Measurements from ENCODE around the gene POLR3C. TPM values are rescaled to one million over a fixed set of nuclear protein-coding genes. Genes with fewer than 3 reads are reported as not detected.

The POLR3C gene
- total RNA-seq, 1 experiment from 2014 or later: 29.3 TPM

DNA sequence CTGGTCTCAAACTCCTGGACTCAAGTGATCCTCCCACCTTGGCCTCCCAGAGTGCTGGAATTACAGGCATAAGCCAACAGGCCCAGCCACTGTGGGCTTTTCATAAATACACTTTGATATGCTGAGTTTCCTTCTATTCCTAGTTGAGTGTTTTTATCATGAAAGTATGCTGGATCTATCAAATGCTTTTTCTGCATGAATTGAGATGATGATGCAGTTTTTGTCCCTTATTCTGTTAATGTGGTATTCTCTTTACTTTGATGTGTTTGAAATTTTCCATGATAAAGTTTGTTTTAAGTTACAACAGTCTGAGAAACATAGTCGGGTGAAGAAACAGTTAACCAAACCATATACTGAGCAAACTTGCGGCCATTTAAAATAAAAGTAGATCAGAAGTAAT lies 24.2 kb upstream of the POLR3C start:
- no peaks in the 10 kb centered on the region for H3K4me1 Mint-ChIP-seq (ENCODE audit: low read depth, unreplicated experiment)
- BruUV-seq (replicated peaks): no TSS peak
- TF ChIP-seq, protein P1, sequence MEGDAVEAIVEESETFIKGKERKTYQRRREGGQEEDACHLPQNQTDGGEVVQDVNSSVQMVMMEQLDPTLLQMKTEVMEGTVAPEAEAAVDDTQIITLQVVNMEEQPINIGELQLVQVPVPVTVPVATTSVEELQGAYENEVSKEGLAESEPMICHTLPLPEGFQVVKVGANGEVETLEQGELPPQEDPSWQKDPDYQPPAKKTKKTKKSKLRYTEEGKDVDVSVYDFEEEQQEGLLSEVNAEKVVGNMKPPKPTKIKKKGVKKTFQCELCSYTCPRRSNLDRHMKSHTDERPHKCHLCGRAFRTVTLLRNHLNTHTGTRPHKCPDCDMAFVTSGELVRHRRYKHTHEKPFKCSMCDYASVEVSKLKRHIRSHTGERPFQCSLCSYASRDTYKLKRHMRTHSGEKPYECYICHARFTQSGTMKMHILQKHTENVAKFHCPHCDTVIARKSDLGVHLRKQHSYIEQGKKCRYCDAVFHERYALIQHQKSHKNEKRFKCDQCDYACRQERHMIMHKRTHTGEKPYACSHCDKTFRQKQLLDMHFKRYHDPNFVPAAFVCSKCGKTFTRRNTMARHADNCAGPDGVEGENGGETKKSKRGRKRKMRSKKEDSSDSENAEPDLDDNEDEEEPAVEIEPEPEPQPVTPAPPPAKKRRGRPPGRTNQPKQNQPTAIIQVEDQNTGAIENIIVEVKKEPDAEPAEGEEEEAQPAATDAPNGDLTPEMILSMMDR (IDR thresholded peaks at IDR 0.05; ENCODE audit: unreplicated experiment): no peak
- no peaks in the 10 kb centered on the region for H3K36me3 Mint-ChIP-seq (ENCODE audit: insufficient read depth, unreplicated experiment)
- no peaks in the 10 kb centered on the region for H3K27me3 Mint-ChIP-seq (ENCODE audit: unreplicated experiment)
- H3K9me3 Mint-ChIP-seq (ENCODE audit: low read depth, unreplicated experiment): peaks cover 10% of the 10 kb centered on the region
- no peak overlapping the region for H3K4me3 Mint-ChIP-seq (ENCODE audit: low read depth, unreplicated experiment)
- no peak for DNase-seq
- intact Hi-C loops (cut with micrococcal nuclease; ENCODE audit: unreplicated experiment): no loop called here
- CTCF ChIA-PET: no interaction called here
- H3K27ac Mint-ChIP-seq (ENCODE audit: unreplicated experiment): no peak overlapping the region

DNA sequence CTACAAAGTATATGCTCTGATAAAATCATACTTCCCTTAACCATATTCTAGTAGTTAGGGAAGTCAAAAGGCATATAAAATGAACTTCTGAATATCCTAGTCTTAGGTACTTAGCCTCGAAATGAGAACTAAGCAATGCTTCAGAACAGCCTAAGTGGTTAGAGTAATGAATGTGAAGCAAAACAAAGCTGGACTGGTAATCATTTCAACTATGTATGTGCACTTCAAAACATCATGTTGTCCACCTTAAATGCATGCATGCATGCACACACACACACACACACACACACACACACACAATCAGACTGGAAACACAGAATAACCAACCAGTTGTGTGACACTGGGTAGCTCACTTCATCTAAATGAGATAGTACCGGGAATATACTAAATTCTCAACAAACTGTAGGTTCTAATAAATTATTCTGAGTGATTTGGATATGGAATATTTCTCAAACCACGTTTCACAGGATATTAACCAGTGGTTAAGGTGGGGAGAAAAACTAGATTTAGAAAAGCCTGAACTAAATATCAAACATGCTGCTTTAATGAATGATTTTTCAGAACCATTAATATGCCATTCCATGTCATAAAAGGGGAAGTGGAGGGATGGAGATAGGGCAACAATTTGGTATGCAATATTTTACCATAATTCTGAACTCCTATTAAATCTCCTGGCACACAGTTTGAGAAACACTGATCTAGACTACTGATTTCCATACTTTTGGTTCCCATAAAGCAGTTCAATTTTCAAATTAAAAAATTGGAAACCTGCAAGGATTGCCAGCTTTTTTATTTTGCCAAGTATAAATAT lies 19.6 kb upstream of the POLR3C start:
- Mint-ChIP-seq H3K4me1 (ENCODE audit: low read depth, unreplicated experiment) (no peaks in the 10 kb centered on the region), H3K27ac (ENCODE audit: unreplicated experiment) (no peak overlapping the region), H3K36me3 (ENCODE audit: insufficient read depth, unreplicated experiment) (no peaks in the 10 kb centered on the region), H3K9me3 (ENCODE audit: low read depth, unreplicated experiment) (no peaks in the 10 kb centered on the region), H3K27me3 (ENCODE audit: unreplicated experiment) (no peaks in the 10 kb centered on the region), H3K4me3 (ENCODE audit: low read depth, unreplicated experiment) (no peak overlapping the region)
- no TSS peak for BruUV-seq (replicated peaks)
- no peak for DNase-seq
- CTCF ChIA-PET: interaction anchor here (0.6 kb wide), 1 partner anchor 71 kb away, joined by 3 read pairs; no protein-coding TSS in a partner anchor
- intact Hi-C loops (cut with micrococcal nuclease; ENCODE audit: unreplicated experiment): no loop called here
- TF ChIP-seq, protein P1 (IDR thresholded peaks at IDR 0.05; ENCODE audit: unreplicated experiment): no peak

DNA sequence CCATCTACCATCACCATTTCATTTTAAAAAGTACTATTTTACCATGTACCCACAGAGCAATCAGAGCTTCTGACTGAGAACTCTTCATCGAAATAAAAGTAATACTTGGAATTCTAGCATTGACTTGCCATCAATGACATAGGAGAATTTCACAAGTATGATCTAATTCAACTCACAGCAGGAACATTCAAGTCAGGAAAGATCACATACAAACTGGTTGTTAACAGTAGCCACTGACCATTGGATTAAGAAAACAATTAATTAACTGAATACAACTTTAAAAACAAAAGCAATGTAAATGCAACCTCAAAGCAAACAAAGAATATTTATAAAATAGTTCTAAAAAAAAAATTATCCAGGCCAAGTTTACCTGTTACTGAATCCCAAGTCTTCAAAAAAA lies 18.9 kb upstream of the POLR3C start:
- TF ChIP-seq, protein P1 (IDR thresholded peaks at IDR 0.05; ENCODE audit: unreplicated experiment): no peak
- H3K9me3 Mint-ChIP-seq (ENCODE audit: low read depth, unreplicated experiment): no peaks in the 10 kb centered on the region
- CTCF ChIA-PET: no interaction called here
- intact Hi-C loops (cut with micrococcal nuclease; ENCODE audit: unreplicated experiment): no loop called here
- H3K27ac Mint-ChIP-seq (ENCODE audit: unreplicated experiment): no peak overlapping the region
- H3K27me3 Mint-ChIP-seq (ENCODE audit: unreplicated experiment): no peaks in the 10 kb centered on the region
- BruUV-seq (replicated peaks): no TSS peak
- no peak for DNase-seq
- H3K4me3 Mint-ChIP-seq (ENCODE audit: low read depth, unreplicated experiment): no peak overlapping the region
- H3K36me3 Mint-ChIP-seq (ENCODE audit: insufficient read depth, unreplicated experiment): no peaks in the 10 kb centered on the region
- no peaks in the 10 kb centered on the region for H3K4me1 Mint-ChIP-seq (ENCODE audit: low read depth, unreplicated experiment)

DNA sequence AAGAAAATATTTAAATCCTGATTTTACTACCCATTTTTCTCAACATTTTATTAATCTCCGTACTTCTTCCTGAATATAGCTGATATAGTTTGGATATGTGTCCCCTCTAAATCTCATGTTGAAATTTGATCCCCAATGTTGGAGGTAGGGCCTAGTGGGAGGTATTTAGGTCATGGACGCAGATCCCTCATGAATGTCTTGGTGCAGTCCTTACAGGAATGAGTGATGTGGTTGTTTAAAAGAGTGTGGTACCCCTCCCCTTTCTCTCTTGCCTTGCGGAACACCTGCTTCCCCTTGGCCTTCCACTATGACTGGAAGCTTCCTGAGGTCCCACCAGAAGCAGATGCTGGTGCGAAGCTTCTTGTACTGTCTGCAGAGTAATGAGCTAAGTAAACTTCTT lies 17.6 kb upstream of the POLR3C start:
- TF ChIP-seq, protein P1 (IDR thresholded peaks at IDR 0.05; ENCODE audit: unreplicated experiment): no peak
- H3K27ac Mint-ChIP-seq (ENCODE audit: unreplicated experiment): no peak overlapping the region

More for the DNA sequence above, 17.6 kb upstream of the POLR3C start:
- no peaks in the 10 kb centered on the region for H3K9me3 Mint-ChIP-seq (ENCODE audit: low read depth, unreplicated experiment)
- BruUV-seq (replicated peaks): no TSS peak
- CTCF ChIA-PET: interaction anchor here (0.6 kb wide), 1 partner anchor 1345 kb away, joined by 3 read pairs; the partner anchor contains the start of gene NBPF15
- intact Hi-C loops (cut with micrococcal nuclease; ENCODE audit: unreplicated experiment): no loop called here
- H3K27me3 Mint-ChIP-seq (ENCODE audit: unreplicated experiment): no peaks in the 10 kb centered on the region
- H3K36me3 Mint-ChIP-seq (ENCODE audit: insufficient read depth, unreplicated experiment): no peaks in the 10 kb centered on the region
- no peaks in the 10 kb centered on the region for H3K4me1 Mint-ChIP-seq (ENCODE audit: low read depth, unreplicated experiment)
- H3K4me3 Mint-ChIP-seq (ENCODE audit: low read depth, unreplicated experiment): no peak overlapping the region
- no peak for DNase-seq
